ENCODE data around the gene CFB.

CFB gene

GRCh38 chr6:31935021-31935420, 10.9 kb upstream of the CFB start:
- DNase-seq (ENCODE audit: low read depth in 1 of 2, low spot score in 1 of 2), result no peak
- Histone ChIP-seq H3K27me3 (ENCODE audit: insufficient read depth, poor library complexity, severe bottlenecking) (no peaks in the 10 kb centered on the region), H3K27ac (replicated peaks) (no peak overlapping the region), H3K4me3 (replicated peaks; ENCODE audit: insufficient read depth, low read length) (no peak overlapping the region)
- TF ChIP-seq REST (IDR thresholded peaks at IDR 0.05; ENCODE audit: insufficient replicate concordance, low read depth), result no peak
- no peak for TF ChIP-seq CTCF (IDR thresholded peaks at IDR 0.05; ENCODE audit: insufficient read depth, low read length)
- TF ChIP-seq GABPA (IDR thresholded peaks at IDR 0.05; ENCODE audit: low read depth), result no peak
- no peak for TF ChIP-seq POLR2AphosphoS5 (IDR thresholded peaks at IDR 0.05; ENCODE audit: low read depth)
- TF ChIP-seq SPI1 (IDR thresholded peaks at IDR 0.05; ENCODE audit: borderline replicate concordance, low read depth), result no peak

GRCh38 chr6:31935823-31936222, 10.1 kb upstream of the CFB start:
- DNase-seq (ENCODE audit: low read depth in 1 of 2, low spot score in 1 of 2), result no peak
- Histone ChIP-seq H3K4me3 (replicated peaks; ENCODE audit: insufficient read depth, low read length) (no peak overlapping the region), H3K27me3 (ENCODE audit: insufficient read depth, poor library complexity, severe bottlenecking) (no peaks in the 10 kb centered on the region), H3K27ac (replicated peaks) (no peak overlapping the region)
- TF ChIP-seq POLR2AphosphoS5 (IDR thresholded peaks at IDR 0.05; ENCODE audit: low read depth) (no peak), SPI1 (IDR thresholded peaks at IDR 0.05; ENCODE audit: borderline replicate concordance, low read depth) (no peak), CTCF (IDR thresholded peaks at IDR 0.05; ENCODE audit: insufficient read depth, low read length) (no peak), REST (IDR thresholded peaks at IDR 0.05; ENCODE audit: insufficient replicate concordance, low read depth) (no peak), GABPA (IDR thresholded peaks at IDR 0.05; ENCODE audit: low read depth) (no peak)

- Histone ChIP-seq H3K27ac (replicated peaks) (no peak overlapping the region), H3K4me3 (replicated peaks; ENCODE audit: insufficient read depth, low read length) (no peak overlapping the region), H3K27me3 (ENCODE audit: insufficient read depth, poor library complexity, severe bottlenecking) (peaks cover 4% of the 10 kb centered on the region)
- TF ChIP-seq GABPA (IDR thresholded peaks at IDR 0.05; ENCODE audit: low read depth), result no peak
- no peak for TF ChIP-seq SPI1 (IDR thresholded peaks at IDR 0.05; ENCODE audit: borderline replicate concordance, low read depth)
- no peak for TF ChIP-seq CTCF (IDR thresholded peaks at IDR 0.05; ENCODE audit: insufficient read depth, low read length)
- TF ChIP-seq REST (IDR thresholded peaks at IDR 0.05; ENCODE audit: insufficient replicate concordance, low read depth), result no peak
- no peak for DNase-seq (ENCODE audit: low read depth in 1 of 2, low spot score in 1 of 2)
Observed at GRCh38 chr6:31940256-31940664, 5.6 kb upstream of the CFB start.

All from HL-60 (cell line).